Measurements from ENCODE around the gene CDH6. TPM values are rescaled to one million over a fixed set of nuclear protein-coding genes. Genes with fewer than 3 reads are reported as not detected.
A peak's percentile ranks its signal among the peaks of the same experiment; 100 is the strongest.

Gene CDH6
- polyA plus RNA-seq, 1 of the 3 experiments (the other 2 are of a cell fraction) = 1.1 TPM

DNA sequence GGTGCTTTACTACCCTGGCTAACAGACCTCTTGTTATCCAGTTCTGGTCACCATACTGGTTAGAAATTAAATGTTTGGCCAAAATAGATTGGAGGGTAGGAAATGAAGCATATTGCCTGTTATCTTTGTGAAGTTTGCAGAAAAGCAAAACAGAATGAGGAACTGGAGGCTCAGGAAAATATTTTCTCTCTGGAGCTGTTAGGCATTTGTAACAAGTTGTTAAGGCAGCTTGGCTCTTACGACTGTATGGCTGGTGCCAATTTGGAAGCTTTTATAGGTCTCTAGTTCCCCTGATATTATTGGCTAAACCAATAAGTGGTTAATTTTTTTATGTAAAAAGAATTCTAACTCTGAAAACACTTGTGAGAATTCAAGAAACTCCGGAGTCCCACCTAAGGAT is 35.8 kb downstream of the CDH6 start (continued):
- TF ChIP-seq PBX3 (IDR thresholded peaks at IDR 0.05) (no peak), NRF1 (IDR thresholded peaks at IDR 0.05; ENCODE audit: low read depth, low read length) (no peak), NFIC (IDR thresholded peaks at IDR 0.05; ENCODE audit: borderline replicate concordance) (no peak), RXRA (IDR thresholded peaks at IDR 0.05; ENCODE audit: borderline replicate concordance, low read depth) (no peak), MEF2A (IDR thresholded peaks at IDR 0.05; ENCODE audit: borderline replicate concordance, low read depth) (no peak)

DNA sequence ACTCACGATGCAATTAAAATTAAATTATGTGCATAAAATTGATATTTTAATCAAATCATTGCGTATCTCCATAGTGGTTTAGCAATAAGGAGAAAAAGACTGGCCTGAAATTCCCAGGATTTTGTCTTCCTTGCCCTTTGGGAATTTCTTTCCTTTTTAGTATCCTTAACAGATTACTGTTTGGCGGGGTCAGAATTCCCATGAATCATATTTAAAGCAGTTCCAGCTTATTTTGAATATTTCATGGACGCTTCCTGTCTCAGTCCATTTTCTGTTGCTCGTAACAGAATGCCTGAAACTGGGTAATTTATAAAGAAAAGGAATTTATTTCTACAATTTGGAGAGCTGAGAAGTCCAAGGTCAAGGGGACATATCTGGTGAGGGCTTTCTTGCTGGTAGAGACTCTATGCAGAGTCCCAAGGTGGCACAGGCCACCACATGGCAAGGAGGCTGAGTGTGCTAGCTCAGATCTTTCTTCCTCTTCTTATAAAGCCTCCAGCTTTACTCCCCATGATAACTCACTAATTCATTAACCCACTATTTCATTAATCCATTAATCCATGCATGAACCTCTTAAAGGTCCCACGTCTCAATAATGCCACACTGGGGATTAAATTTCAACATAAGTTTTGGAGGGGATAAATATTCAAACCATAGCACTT is 37.8 kb downstream of the CDH6 start:
- Histone ChIP-seq H3K79me2 (ENCODE audit: insufficient read depth) (no peaks in the 10 kb centered on the region), H3K9me3 (no peaks in the 10 kb centered on the region), H3K27me3 (ENCODE audit: insufficient read depth) (peaks cover 5% of the 10 kb centered on the region; the same call in 1 of the 2 replicates), H3K36me3 (replicated peaks in 1 of 2; ENCODE audit: control insufficient read depth in 1 of 2, insufficient read depth in 2 of 2, low read length in 1 of 2) (no peaks in the 10 kb centered on the region), H3K4me1 (ENCODE audit: control insufficient read depth in 1 of 2, insufficient read depth in 2 of 2, low read depth in 1 of 2, low read length in 1 of 2) (peaks cover 0 to 13% of the 10 kb centered on the region in 2 experiments; a peak in 1 of 4 replicates), H4K20me1 (ENCODE audit: insufficient read depth) (no peaks in the 10 kb centered on the region), H2AFZ (ENCODE audit: low read depth) (no peak overlapping the region), H3K9ac (no peak overlapping the region), H3F3A (replicated peaks; ENCODE audit: insufficient read depth) (no peaks in the 10 kb centered on the region), H3K4me3 (ENCODE audit: low read depth in 2 of 2, low read length in 1 of 2) (no peak overlapping the region), H3K9me2 (no peaks in the 10 kb centered on the region), H3K4me2 (no peak overlapping the region), H3K27ac (ENCODE audit: low read depth in 2 of 2, low read length in 1 of 2) (no peak overlapping the region)
- 51% methylated on average over 6 of the region's 6 CpGs for WGBS (ENCODE audit: low lambda C conversion rate)
- POLR2A ChIA-PET = interaction anchor here (0.6 kb wide), 1 partner anchor 196 kb away, joined by 5 read pairs; no protein-coding TSS in a partner anchor
- CTCF ChIA-PET = interaction anchor here (1.0 to 2.5 kb wide), 19 partner anchors 8 to 1191 kb away, joined by 3 to 23 read pairs (median 5); no protein-coding TSS in a partner anchor
- DNase-seq = no peak
- TF ChIP-seq SMC3 (IDR thresholded peaks at IDR 0.05; ENCODE audit: low read depth, low read length) = no peak

GRCh38 chr5:31232273-31232888 is 38.9 kb downstream of the CDH6 start:
- no peaks in the 10 kb centered on the region for H3F3A ChIP-seq (replicated peaks; ENCODE audit: insufficient read depth)
- no peaks in the 10 kb centered on the region for H3K79me2 ChIP-seq (ENCODE audit: insufficient read depth)
- no peaks in the 10 kb centered on the region for H3K9me2 ChIP-seq
- H3K9ac ChIP-seq = no peak overlapping the region
- H3K4me1 ChIP-seq (ENCODE audit: control insufficient read depth in 1 of 2, insufficient read depth in 2 of 2, low read depth in 1 of 2, low read length in 1 of 2) = peaks cover 0 to 13% of the 10 kb centered on the region in 2 experiments; a peak in 1 of 4 replicates
- H3K36me3 ChIP-seq (replicated peaks in 1 of 2; ENCODE audit: control insufficient read depth in 1 of 2, insufficient read depth in 2 of 2, low read length in 1 of 2) = no peaks in the 10 kb centered on the region
- H3K27ac ChIP-seq (ENCODE audit: low read depth in 2 of 2, low read length in 1 of 2) = no peak overlapping the region
- H3K4me2 ChIP-seq = no peak overlapping the region
- no peaks in the 10 kb centered on the region for H3K9me3 ChIP-seq
- no peaks in the 10 kb centered on the region for H4K20me1 ChIP-seq (ENCODE audit: insufficient read depth)
- peak; percentile 36 for DNase-seq
- no peak overlapping the region for H2AFZ ChIP-seq (ENCODE audit: low read depth)
- WGBS (ENCODE audit: low lambda C conversion rate) = 2% methylated on average over 4 of the region's 4 CpGs
- ChIA-PET CTCF (interaction anchor here (0.6 to 2.5 kb wide), 32 partner anchors 9 to 1192 kb away, joined by 3 to 23 read pairs (median 5); no protein-coding TSS in a partner anchor), POLR2A (no interaction called here)
- H3K4me3 ChIP-seq (ENCODE audit: low read depth in 2 of 2, low read length in 1 of 2) = no peak overlapping the region
- no peaks in the 10 kb centered on the region for H3K27me3 ChIP-seq (ENCODE audit: insufficient read depth)
- TF ChIP-seq, protein P1, sequence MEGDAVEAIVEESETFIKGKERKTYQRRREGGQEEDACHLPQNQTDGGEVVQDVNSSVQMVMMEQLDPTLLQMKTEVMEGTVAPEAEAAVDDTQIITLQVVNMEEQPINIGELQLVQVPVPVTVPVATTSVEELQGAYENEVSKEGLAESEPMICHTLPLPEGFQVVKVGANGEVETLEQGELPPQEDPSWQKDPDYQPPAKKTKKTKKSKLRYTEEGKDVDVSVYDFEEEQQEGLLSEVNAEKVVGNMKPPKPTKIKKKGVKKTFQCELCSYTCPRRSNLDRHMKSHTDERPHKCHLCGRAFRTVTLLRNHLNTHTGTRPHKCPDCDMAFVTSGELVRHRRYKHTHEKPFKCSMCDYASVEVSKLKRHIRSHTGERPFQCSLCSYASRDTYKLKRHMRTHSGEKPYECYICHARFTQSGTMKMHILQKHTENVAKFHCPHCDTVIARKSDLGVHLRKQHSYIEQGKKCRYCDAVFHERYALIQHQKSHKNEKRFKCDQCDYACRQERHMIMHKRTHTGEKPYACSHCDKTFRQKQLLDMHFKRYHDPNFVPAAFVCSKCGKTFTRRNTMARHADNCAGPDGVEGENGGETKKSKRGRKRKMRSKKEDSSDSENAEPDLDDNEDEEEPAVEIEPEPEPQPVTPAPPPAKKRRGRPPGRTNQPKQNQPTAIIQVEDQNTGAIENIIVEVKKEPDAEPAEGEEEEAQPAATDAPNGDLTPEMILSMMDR (IDR thresholded peaks at IDR 0.05) = peak; percentile 76
- TF ChIP-seq MEF2A (IDR thresholded peaks at IDR 0.05; ENCODE audit: borderline replicate concordance, low read depth) (no peak), YY1 (IDR thresholded peaks at IDR 0.05; ENCODE audit: low read depth) (no peak), TAF1 (IDR thresholded peaks at IDR 0.05; ENCODE audit: borderline replicate concordance, low read depth, low read length) (no peak), FOSL2 (IDR thresholded peaks at IDR 0.05; ENCODE audit: borderline replicate concordance, low read depth) (no peak), GATA2 (CRISPR knock-in tag; IDR thresholded peaks at IDR 0.05) (no peak), ZBTB33 (IDR thresholded peaks at IDR 0.05; ENCODE audit: borderline replicate concordance, low read depth) (no peak), FOXJ3 (CRISPR knock-in tag; IDR thresholded peaks at IDR 0.05) (no peak), CHD2 (IDR thresholded peaks at IDR 0.05; ENCODE audit: low read length, partially characterized antibody) (no peak)
- TF ChIP-seq, protein P2, sequence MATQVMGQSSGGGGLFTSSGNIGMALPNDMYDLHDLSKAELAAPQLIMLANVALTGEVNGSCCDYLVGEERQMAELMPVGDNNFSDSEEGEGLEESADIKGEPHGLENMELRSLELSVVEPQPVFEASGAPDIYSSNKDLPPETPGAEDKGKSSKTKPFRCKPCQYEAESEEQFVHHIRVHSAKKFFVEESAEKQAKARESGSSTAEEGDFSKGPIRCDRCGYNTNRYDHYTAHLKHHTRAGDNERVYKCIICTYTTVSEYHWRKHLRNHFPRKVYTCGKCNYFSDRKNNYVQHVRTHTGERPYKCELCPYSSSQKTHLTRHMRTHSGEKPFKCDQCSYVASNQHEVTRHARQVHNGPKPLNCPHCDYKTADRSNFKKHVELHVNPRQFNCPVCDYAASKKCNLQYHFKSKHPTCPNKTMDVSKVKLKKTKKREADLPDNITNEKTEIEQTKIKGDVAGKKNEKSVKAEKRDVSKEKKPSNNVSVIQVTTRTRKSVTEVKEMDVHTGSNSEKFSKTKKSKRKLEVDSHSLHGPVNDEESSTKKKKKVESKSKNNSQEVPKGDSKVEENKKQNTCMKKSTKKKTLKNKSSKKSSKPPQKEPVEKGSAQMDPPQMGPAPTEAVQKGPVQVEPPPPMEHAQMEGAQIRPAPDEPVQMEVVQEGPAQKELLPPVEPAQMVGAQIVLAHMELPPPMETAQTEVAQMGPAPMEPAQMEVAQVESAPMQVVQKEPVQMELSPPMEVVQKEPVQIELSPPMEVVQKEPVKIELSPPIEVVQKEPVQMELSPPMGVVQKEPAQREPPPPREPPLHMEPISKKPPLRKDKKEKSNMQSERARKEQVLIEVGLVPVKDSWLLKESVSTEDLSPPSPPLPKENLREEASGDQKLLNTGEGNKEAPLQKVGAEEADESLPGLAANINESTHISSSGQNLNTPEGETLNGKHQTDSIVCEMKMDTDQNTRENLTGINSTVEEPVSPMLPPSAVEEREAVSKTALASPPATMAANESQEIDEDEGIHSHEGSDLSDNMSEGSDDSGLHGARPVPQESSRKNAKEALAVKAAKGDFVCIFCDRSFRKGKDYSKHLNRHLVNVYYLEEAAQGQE (IDR thresholded peaks at IDR 0.05; ENCODE audit: low read depth, low read length) = no peak
